Activated T-helper 1 cell treated with anti-CD3 and anti-CD28 coated beads, Interleukin-2, amount 50 U/mL, for 16 hours (primary cell): ENCODE measurements around the gene TMEM106C.

Experiments
- DNase-seq, 2 donors: peaks; one replicate each; pipeline ENCODE4 v3.0.0-alpha.2; 2020; ENCODE audit warnings: low read depth in 1 of 2, low spot score in 1 of 2

TMEM106C gene

DNA sequence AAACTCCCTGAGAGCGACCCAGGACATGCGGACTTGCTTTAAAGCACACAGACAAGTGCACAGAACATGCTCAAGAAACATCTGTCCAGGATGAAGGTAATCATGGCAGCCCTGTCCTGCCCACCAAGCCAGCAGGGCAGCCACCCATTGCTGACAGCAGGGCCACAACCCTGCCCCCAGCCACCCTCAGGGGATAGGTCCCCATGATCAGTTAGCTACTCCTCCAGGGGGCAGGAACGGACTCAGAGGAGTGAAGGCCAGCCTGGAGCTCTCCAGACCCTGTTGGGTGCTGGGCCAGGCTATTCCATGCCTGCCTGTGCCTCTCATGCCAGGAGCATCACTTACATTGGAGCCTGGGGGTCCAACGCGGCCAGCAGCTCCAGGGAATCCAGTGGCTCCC lies 15.8 kb downstream of the TMEM106C start:
- no peak for DNase-seq

DNA sequence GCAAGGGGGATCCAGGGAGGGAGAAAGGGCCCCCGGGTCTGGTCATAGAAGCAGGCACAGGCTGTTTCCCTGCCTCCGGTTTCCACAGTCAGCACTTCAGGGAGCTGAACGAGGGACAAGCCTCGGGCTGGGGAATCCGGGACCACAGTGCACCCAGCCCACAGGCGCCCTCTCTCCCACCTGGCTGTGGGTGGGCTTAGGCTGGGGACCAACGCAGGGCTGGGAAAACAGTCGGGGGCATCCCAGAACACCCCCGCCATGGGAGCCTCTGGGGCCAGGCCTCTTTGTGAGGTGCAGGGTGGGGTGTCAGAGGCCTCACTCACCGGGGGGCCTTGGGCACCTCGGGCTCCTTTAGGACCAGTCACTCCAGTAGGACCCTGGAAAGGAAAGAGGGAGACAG lies 16.3 kb downstream of the TMEM106C start:
- DNase-seq: no peak

DNA sequence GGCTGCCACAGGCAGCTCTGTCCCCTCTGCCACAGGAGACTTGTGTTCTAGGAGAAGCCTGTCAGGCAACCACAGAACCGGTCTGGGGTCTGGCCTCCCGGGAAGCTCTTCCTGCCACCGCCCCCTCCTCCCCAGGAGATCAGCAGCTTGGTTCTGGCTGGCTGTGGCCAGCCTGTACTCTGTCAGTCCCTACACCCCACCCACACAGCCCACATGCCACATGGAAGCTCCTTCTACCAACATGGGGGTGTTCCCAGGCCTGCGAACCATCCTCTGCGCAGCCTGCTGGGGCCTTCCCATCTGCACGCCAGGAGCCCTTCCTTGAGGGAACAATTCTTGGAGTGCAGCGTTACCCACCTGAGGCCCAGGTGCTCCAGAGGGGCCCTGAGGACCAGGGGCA lies 16.8 kb downstream of the TMEM106C start:
- no peak for DNase-seq

DNA sequence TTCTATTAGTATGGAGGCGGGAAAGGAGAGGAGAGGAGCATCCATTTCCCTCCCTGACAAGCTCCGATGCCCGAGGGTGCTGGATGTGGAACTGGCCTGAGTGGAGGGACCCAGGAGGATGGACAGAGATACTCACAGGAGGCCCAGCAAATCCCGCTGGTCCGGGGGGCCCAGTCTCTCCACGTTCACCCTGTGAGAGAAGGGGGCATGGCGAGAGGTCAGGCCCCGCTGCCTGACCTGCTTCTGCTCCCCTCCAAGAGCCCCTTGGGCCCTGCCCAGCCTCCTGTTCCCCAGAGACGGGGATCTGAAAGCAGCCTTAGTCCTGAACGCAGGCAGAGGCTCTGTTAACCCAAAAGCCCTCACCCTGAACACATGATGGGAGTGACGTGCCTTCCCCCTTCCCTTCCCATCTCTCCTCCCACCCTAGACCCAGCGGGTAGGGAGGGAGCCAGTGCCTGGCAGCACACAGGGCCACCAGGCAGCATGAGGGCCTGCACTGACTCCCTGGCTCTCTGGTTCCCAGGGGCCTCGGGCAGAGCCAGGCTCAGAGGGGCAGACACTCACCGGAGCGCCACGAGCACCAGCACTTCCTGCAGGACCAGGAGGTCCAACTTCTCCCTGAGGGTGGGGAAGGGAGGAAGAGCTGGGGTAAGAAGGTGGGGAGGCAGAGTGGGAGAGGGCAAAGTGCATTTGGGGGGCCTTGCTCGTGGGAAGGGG lies 17.5 kb downstream of the TMEM106C start:
- no peak for DNase-seq

DNA sequence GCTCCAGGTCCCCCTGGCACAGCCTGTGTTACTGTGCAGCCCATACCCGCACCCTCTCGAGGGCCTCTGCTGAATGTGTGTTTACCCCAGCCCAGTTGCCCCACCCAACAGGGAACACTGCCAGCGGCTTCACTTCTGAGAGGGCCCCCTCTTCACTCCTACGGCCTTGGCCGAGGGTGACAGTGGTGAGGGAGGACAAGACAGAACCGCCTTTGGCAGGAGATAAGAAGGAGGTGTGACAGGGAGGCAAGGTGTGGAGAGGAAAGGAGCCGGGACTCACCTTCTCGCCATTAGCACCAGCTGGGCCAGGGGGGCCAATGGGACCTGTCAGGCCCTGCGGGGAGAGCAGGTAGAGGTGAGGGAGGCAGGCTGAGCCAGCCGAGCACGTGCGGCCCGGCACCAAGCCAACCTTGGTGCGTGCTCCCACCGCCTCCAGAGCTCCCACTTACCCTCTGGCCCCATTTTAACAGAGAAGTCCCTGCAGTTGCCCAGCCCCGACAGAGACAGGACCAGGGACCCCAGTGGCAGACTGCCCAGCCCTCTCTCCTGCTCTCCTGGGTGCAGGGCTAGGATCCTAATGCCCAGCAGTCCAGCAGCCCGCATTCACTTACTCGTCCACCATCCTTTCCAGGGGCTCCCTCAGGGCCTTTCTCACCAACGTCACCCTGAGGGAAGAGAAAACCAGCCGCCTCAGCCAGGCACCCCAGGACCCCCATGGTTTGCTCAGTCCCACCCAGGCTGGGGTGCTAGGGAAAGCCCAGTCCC lies 18.3 kb downstream of the TMEM106C start:
- no peak for DNase-seq

DNA sequence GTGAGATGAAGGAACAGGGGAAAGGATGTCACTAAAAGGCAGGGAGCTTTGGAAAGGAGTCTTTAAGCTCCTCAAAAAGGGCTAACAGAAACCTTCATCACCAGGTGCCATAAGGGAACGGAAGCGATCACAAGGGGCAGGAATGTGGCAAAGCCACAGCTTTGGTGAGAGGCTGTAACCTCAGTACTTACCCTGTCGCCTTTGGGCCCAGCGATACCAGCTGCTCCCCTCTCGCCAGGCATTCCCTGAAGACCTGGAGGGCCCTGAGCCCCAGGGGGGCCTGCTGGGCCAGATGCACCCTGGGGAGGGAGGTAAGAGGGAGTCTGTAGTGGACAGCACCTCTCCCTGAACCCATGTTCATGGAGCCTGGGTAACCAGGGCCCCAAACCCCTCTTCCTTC lies 18.9 kb downstream of the TMEM106C start:
- no peak for DNase-seq

DNA sequence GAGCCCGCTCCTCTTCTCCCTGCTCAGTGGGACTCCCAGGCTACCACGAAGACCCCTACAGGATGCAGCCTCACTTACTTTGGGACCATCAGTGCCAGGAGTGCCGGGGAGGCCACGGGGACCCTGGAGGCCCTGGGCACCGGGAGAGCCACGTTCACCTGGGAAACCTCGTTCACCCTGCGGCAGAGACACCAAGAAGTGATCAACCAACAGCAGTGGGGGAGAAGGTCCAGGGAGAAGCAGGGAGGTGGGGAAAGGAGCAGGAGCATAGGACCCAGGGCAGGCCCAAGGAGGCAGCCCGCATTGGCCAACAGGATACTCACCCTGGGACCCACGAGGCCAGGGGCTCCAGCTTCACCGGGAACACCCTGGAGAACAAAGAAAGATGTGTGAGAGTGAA lies 19.4 kb downstream of the TMEM106C start:
- DNase-seq: no peak

DNA sequence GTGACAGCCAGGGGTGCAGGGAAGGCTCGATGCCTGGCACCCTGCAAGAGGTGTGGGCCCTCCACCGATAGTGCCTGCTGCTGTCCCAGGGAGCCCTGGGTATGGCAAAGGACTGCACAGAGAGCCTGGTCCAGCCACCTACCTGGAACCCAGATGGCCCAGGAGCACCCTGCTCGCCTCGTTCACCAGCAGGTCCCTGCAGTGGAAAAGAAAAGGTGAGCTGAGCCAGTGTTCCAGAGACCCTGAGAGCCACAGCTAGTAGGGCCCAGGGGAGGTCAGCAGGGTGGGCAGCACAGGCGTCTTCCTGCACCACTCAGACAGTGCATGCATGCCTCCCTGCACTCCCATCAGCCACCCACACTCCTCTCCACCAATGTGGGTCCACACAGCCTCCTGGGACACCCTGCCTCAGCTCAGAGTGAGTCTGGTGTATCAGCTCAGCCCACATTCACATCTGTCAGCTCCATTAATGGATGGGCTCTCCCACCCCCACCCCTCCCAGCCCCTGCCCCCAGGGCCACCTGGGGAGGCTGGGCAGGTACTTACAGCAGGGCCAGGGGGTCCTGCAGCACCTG lies 20.2 kb downstream of the TMEM106C start:
- no peak for DNase-seq

DNA sequence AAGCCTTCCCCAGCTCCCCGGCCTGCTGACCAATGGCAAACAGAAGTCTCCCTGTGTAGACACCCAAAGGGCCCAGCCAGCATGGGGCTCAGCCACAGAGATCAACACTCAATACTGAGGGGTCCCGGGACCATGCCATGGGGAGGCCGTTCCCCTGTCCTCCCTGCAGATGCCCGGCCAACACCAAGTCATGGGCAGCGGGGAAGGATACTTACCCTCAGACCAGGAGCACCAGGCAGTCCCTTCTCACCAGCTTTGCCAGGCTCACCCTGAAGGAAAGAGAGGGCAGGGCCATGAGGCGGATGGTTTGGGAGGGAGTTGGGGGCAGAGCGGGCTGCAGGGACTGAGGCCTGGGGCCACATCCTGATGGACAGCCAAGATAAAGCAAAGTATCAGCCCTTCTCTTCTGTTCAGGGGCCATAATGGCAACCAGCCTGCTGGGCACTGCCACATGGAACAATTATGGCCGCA lies 21.0 kb downstream of the TMEM106C start:
- no peak for DNase-seq

DNA sequence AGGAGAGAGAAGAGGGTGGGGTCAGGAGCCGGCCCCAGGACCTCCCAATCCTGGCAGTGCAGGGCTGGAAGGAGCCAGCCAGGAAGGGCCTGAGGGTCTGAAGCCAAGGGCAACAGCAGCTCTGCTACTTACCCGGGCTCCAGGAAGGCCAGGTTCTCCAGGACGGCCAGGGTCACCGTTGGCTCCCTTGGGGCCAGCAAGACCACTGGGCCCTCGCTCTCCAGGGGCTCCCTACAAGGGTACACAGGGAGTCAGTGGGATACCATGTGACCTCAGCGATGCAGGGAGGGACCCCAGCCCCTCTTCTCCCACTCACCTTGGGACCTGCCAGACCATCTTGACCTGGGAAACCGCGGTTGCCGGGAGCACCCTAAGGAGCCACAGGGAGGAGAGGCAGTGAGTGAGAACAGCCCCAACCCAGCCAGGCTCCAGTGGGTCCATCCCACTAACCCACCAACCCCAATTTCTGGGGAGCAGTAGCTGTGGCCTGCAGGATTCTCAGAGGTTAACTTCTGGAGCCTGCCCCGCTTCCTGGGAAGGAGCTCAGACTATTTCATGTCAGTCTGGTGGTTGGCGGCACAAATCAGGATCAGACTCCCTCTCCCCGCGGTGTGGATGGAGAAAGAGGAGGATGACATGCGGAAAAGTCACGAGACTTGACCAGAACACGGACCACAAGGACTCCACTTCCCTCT lies 22.3 kb downstream of the TMEM106C start:
- DNase-seq: no peak

DNA sequence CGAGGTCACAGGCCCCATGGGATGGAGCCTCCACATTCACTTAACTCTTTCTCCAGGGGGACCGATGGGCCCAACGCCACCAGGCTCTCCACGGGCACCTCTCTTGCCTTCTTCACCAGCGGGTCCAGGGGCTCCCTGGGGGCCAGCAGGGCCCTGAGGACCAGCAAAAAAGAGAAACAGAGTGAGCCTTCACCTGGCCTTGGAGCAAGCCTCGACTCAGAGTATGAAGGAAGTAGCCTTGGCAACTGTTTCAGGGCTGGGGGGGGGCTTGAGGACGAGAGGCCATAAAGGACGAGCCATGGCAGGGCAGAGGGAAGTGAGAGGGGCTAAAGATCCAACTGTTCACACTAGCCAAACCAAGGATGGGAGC lies 22.9 kb downstream of the TMEM106C start:
- DNase-seq: no peak

DNA sequence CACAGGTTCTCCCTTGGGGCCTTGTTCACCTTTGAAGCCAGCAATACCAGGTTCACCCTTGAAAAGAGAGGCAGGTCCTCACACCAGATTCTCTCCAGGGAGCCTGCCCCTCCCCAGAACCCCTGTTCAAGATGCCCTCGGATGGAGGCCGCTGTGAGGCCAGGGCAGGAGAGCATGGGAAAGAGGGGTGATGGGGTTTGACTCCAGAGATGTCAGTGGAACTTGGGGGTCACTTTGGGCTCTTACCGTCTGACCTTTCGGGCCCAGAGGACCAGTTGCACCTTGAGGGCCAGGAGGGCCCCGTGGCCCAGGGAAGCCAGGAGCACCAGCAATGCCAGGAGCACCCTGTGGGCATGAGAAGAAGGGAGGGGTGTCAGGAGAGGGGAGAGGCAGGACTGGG lies 23.4 kb downstream of the TMEM106C start:
- DNase-seq: no peak

DNA sequence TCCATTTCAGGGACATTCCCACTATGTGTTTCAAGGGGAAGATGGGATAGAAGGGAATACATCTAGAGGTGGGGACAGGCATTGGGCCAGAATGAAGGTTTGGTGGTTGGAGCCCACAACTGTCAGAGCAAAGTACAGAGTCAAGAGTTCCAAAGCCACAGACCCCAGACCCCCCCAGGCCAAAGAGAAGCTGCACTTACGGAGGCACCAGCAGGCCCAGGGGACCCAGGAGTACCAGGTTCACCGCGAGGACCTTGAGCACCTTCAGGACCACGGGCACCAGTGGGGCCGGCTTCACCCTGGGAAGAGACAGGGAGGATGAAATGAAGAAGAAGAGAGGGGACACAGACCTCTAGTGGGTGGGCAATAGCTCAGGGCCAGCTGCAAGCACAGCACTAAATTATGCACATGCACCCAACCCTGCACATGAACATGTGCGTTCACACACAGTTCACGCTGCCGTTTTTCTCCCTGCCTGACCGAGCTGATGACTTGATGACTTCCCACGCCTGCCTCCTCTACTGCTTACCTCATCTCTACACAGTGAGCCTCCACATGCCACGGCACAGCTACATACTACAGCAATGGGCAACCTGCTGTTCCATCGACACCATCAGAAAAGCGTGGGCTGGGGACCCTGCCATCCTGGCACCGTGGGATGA lies 24.1 kb downstream of the TMEM106C start:
- no peak for DNase-seq

DNA sequence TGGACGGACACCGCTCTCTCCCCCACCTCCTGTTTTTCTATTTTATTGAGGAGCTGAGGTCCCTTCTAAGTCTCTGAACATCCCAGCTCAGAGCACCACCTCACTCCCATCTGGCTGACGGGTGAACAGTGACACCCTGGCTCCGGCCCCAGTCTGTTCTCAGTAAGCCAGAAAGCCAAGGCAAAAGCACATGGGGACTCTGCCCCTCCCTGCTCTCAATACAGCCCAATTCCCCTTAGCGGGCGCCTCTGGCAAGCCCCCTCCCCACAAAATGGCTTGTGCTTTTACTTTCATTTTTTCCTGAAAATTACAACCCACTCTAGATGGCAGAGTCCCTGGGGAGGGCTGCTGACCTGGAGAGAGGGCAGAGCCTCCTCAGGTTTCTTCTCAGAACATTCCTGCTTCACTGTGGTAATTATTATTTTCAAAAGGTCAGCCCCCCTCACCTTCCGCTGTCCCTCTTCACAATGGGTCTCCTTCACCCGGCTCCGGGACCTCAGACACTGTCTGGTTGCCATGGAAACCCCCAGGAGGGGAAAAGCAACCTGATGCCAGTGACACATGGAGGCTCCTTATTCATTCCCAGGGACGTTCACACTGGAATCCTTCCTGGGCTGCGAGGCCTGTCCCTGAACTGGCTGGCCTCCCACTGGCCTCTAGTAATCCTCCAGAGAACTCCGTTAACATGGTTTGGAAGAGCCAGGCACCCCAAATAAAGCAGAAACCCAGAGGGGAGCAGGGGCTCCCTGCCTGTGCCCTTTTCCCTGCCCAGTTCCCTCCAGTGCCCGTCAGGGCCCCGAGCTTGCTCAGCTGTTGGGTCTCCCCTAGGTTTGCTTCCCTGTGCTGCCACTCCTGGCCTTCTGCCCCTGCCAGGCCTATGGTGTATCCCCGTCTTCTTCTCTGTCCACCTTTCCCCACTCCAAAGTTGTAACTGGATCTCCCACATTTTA lies 25.0 kb downstream of the TMEM106C start:
- no peak for DNase-seq

DNA sequence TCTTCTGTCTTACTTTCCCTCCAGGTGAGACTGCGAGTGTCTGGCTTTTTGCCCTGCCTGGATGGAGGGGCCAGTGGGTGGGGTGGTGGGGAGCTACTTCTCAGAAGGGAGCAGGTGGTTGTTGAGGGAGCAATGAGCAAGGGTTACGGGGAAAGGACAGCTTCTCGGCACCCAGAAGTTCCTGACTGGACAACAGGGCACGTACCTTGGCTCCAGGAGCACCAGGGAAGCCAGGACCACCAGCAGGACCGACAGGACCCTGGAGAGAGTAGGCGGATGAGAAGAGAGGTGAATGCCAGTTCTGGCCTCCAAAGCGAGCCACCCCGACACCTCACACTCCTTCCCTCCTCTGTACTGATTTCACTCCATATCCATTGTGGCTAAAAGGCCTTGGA lies 25.6 kb downstream of the TMEM106C start:
- no peak for DNase-seq

DNA sequence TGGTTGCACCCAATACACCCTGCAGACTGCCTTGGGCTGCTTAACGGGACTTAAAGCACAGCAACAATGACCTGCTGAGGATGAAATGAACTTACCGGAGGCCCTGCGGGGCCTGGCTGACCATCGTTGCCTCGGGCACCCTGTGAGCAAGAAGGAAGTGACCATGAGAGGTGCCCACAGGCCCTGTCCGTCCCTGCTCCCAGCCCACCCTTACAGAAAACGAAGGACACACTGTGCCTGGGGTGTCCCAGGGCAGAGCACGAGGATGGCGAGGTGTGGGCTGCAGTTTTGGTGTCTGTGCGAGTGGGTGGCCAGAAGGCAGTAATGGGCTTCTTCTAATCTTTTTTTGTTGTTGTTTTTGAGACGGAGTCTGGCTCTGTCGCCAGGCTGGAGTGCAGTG lies 26.3 kb downstream of the TMEM106C start:
- DNase-seq: no peak

DNA sequence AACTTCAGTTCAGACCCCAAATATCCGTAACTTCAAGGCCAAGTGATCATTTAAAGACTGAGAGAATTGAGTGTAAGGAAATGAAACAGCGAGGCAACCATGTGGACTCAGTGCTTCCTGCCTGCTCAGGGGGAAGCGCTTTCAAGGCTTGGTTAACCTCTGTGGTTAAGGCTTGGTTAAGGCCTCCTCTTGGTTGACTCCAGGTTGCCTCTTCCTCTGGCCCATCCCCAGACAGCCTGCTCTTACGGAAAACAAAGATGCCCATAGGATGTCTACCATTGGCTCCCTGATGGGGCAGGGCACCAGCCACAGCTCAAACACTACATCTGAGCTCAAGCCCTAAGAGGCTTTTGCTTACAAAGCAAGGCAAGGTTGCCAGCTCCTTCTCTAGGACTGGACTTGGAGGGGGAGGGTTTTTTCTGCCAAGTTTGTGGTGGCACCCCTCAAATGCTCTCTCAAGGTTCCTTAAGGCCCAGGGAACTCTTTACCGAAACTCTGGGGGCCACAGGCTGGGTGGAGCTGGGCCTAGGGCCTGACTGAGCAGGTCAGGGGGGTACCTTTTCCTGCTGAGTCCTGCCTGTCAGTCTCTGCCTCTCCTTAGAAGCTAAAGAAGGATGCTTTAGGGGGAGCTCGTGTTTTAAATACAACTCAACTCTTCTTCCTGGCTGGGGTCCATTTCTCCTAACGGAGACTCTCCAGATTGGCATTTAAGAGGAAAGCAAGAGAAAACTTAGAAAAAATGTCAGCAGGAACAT lies 27.1 kb downstream of the TMEM106C start:
- no peak for DNase-seq

DNA sequence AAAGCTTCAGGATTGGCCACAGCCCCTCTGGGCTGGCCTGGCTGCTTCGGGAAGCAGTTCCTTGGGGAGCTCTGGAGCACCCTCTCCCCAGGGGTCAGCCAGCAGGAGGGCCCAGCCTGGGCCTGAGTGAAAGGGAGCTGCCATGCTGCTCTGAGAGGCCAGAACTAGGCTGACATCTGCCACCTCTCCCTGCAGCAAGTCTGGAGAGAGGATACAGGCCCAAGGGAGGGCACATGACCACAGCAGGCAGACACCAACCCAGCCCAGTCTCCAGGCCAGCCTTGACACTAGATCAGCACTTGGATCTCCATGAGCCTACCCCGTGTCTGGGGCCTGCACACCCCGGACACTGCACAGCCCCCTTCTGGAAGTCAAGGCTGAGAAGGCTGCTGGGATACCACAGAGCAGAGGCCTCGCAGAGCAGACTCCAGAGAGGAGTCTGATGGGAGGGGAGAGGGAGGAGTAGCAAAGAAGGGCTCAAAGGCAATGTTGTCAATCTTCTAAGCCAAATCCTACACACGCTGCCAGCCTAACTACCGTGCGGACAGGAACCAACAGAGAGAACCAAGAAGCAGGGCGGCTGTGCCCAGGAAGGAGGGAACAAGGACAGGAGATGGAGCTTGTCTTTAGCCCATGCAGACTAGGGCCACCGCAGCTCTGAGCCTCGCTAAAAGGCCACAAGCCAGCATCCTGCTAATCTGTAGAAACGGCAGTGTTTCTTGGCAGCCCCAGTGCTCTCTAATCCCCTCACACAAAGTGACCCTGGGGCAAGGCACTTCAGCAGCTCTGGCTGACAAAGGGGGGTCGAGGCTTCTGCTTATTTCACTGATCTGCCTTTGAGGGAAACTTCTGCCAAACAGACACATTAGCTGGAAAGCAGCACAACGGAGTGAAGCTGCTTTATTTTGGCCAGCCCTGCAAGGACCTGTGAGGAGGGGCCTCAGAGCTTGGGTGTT lies 28.0 kb downstream of the TMEM106C start:
- DNase-seq: no peak
